ENCODE results near the gene APOA5. TPM values are rescaled to one million over a fixed set of nuclear protein-coding genes. Genes with fewer than 3 reads are reported as not detected.
"Not testable (repeated sequence)": the region's sequence is repeated elsewhere in the genome, so short reads cannot be mapped to it uniquely, and the experiment has no call there.

The APOA5 gene
- total RNA-seq, 1 experiment from 2014 or later, result not detected

GRCh38 chr11:116808262-116809175 lies 16.8 kb upstream of the APOA5 start:
- no peak for DNase-seq (ENCODE audit: low read depth)

GRCh38 chr11:116807601-116808261 lies 16.1 kb upstream of the APOA5 start:
- in situ Hi-C loops (cut with HindIII; ENCODE audit: low pct_unique_long_range_greater_than_20kb, low sequenced_read_pairs), result no loop called here
- no peak for DNase-seq (ENCODE audit: low read depth)

More at GRCh38 chr11:116808262-116809175, 16.8 kb upstream of the APOA5 start:
- in situ Hi-C loops (cut with HindIII; ENCODE audit: low pct_unique_long_range_greater_than_20kb, low sequenced_read_pairs), result no loop called here

DNA sequence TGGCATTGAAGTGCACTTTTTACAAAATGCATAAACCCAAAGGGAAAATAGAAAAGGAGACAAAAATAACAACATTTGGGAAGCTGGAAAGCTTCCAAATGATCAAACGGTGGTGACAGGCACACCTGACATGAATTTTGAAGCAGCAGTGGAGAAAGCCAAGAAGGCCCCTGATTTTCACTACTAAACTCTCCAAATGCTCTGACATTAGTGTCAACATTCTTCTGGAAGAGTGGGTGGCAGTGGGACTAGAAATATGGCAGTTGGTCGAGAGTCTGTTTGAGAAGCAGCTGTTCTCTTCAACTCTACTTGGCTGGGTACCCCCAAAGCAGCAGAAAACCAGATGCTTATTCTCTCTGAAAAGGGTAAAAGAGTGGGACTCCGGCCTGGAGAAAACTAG lies 12.3 kb upstream of the APOA5 start:
- DNase-seq (ENCODE audit: low read depth), result no peak
- in situ Hi-C loops (cut with HindIII; ENCODE audit: low pct_unique_long_range_greater_than_20kb, low sequenced_read_pairs), result no loop called here

DNA sequence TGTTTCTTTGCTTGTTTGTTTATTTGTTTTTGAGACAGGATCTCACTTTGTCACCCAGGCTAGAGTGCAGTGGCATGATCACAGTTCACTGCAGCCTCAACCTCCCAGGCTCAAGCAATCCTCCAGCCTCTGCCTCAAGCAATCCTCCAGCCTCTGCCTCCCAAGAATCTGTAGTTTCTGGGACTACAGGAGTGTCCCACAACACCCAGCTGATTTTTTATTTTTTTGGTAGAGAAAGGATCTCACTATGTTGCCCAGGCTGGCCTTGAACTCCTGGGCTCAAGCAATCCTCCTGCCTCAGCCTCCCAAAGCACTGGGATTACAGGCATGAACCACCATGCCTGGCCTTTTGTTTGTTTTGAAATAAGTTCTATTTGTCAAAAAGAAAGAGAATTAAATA lies 10.0 kb upstream of the APOA5 start:
- DNase-seq (ENCODE audit: low read depth); in situ Hi-C loops (cut with HindIII; ENCODE audit: low pct_unique_long_range_greater_than_20kb, low sequenced_read_pairs): not testable (repeated sequence)

DNA sequence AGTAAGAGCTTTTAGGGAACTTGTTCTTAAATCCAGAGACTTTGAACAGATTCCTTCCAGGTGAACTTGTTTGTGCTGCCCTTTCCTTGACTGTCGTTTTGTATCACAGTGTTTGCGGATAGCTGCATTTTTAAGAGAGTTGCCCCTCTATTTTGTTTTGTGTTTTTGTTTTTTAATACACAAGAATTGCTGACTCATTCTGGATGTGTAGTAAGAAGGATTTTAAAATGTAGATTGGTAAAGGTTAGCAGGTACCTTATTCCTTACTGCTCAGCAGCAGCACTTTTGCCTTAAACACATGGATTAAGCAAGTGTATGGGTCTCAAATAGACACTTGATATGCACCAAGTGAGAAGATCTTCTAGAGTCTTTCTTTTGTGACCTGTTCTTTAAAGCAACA lies 8.9 kb upstream of the APOA5 start:
- DNase-seq (ENCODE audit: low read depth), result no peak
- in situ Hi-C loops (cut with HindIII; ENCODE audit: low pct_unique_long_range_greater_than_20kb, low sequenced_read_pairs), result no loop called here

DNA sequence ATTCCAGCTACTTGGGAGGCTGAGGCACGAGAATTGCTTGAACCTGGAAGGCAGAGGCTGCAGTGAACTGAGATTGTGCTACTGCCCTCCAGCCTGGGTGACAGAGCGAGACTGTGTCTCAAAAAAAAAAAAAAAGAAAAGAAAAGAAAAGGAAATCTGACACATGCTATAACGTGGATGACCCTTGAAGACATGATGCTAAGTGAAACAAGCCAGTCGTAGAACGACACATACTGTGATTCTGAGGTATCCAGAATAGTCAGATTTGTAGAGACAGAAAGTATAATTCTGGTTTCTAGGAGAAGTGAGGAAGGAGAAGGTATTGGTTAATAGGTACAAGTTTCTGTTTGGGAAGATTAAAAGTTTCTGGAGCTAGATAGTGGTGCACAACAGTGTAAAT lies 6.7 kb upstream of the APOA5 start:
- in situ Hi-C loops (cut with HindIII; ENCODE audit: low pct_unique_long_range_greater_than_20kb, low sequenced_read_pairs), result no loop called here
- no peak for DNase-seq (ENCODE audit: low read depth)

GRCh38 chr11:116797816-116798215 lies 6.1 kb upstream of the APOA5 start:
- in situ Hi-C loops (cut with HindIII; ENCODE audit: low pct_unique_long_range_greater_than_20kb, low sequenced_read_pairs), result no loop called here
- no peak for DNase-seq (ENCODE audit: low read depth)

GRCh38 chr11:116796548-116796947 lies 4.9 kb upstream of the APOA5 start:
- in situ Hi-C loops (cut with HindIII; ENCODE audit: low pct_unique_long_range_greater_than_20kb, low sequenced_read_pairs), result no loop called here
- no peak for DNase-seq (ENCODE audit: low read depth)

DNA sequence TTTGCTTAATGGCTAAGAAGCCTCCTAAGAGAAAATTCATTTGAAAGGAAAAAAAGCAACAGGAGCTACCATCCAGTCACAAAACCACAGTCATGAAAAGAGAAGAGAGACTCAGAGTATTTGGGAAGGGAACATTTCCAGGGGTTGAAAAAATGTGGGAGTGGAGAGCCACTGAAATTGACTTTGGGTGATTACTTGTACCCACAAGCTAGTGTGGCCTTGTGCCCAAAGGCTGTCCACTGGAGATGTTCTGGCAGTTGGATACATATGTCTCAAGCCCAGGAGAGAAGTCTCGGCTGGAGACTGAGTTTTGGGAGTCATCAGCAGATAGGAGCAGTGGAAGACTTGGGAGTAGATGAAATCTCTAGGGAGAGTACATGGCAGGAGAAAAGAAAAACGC lies 3.2 kb upstream of the APOA5 start:
- in situ Hi-C loops (cut with HindIII; ENCODE audit: low pct_unique_long_range_greater_than_20kb, low sequenced_read_pairs), result no loop called here
- DNase-seq (ENCODE audit: low read depth), result no peak

DNA sequence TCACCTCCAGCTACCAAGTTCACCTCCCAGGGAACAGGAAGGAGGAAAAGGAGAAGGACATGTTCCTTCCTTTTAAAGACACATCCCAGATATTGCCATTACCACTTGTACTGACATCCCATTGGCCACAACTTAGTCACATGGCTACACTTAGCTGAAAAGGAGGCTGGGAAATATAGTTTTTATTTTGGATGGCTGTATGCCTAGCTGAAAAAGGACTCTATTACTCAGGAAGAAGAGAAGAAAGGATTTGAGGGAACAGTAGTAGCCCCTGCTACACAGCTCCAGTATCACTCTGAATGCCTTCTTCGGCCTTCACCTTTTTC lies 2.1 kb upstream of the APOA5 start:
- DNase-seq (ENCODE audit: low read depth), result no peak
- in situ Hi-C loops (cut with HindIII; ENCODE audit: low pct_unique_long_range_greater_than_20kb, low sequenced_read_pairs), result no loop called here

DNA sequence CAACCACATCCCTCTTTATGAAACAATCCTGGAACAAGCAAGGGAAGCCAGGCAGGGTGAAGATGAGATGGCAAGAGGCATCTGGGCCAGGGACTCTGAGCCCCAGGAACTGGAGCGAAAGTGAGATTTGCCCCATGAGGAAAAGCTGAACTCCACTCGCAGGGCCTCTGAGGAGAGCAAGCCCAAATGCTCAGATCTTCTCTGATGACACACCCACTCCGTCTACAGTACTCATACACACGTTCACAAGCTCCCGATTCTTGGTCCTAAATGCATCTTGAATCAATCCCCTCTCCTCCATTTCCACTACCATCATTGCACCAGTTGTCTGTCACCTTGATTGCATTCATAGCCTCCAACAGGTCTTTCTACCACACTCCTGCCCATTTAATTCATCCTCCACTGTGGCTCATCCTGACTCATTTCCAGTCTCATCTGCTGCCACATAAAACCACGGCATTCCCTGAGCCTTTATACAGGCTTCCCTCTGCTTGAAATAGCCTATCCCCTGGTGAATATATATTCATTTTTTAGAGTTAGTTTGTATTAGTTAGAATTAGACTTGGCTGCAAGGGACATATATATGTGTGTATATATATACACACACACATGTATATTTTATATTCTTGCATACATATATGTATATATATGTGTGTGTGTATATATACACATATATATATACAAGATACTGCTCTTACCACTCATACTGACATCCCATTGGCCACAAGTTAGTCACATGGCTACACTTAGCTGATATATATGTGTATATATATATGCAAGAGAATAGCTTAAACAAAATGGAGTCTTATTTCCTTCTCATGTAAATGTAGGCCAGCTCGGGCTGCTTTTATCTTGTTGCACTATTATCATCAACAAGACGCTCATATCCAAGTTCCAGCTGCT lies 1.4 kb upstream of the APOA5 start:
- in situ Hi-C loops (cut with HindIII; ENCODE audit: low pct_unique_long_range_greater_than_20kb, low sequenced_read_pairs), result no loop called here
- DNase-seq (ENCODE audit: low read depth), result no peak

DNA sequence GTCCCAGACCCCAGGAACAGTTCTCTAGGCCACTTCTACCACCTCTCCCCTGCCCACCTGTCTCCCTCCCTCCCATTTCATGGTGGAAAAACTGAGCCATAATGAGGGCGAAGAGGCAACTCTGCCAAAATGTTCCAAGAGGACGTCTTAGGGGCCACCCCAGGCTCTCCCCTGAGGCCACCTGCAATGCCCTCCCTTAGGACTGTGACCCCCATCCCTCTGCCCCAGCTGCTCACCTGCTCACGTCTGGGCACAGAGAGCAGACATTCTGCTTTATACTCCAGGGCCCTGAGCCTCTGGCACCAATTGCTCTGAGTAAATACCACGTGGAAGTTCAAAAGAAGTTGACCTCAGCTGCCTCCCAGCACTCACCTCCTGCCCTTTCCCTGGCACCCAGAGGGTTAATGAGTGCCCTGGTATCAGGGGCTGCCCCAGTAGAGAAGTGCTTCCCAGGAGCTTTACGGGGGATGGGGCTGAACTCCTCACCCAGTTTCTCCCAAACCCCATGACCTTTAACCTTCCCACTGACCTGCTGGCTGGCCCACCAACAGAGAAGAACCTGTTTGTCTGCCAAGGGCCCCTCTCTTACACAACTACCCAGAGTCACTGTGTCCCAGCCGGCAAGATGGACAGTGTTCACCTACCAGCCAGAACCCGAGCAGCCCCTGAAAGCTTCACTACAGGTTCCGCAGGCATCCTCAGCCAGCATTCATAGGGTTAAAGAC lies 627 bp upstream of the APOA5 start:
- in situ Hi-C loops (cut with HindIII; ENCODE audit: low pct_unique_long_range_greater_than_20kb, low sequenced_read_pairs), result no loop called here
- DNase-seq (ENCODE audit: low read depth), result no peak

GRCh38 chr11:116791002-116791812 lies 472 bp downstream of the APOA5 start:
- no peak for DNase-seq (ENCODE audit: low read depth)
- in situ Hi-C loops (cut with HindIII; ENCODE audit: low pct_unique_long_range_greater_than_20kb, low sequenced_read_pairs), result no loop called here

- in situ Hi-C loops (cut with HindIII; ENCODE audit: low pct_unique_long_range_greater_than_20kb, low sequenced_read_pairs), result no loop called here
- no peak for DNase-seq (ENCODE audit: low read depth)
Measured at GRCh38 chr11:116790167-116791001, 1.3 kb downstream of the APOA5 start.

- in situ Hi-C loops (cut with HindIII; ENCODE audit: low pct_unique_long_range_greater_than_20kb, low sequenced_read_pairs), result no loop called here
- no peak for DNase-seq (ENCODE audit: low read depth)
Measured at GRCh38 chr11:116788975-116789374, 2.7 kb downstream of the APOA5 start.

GRCh38 chr11:116788534-116788933 lies 3.1 kb downstream of the APOA5 start:
- no peak for DNase-seq (ENCODE audit: low read depth)
- in situ Hi-C loops (cut with HindIII; ENCODE audit: low pct_unique_long_range_greater_than_20kb, low sequenced_read_pairs), result no loop called here

All from Caki2 (cell line).